ENCODE data around the gene PPP2R5D. TPM values are rescaled to one million over a fixed set of nuclear protein-coding genes. Genes with fewer than 3 reads are reported as not detected.

PPP2R5D gene
- total RNA-seq, 2 donors from 2014 or later = 57.5 to 59.1 TPM

DNA sequence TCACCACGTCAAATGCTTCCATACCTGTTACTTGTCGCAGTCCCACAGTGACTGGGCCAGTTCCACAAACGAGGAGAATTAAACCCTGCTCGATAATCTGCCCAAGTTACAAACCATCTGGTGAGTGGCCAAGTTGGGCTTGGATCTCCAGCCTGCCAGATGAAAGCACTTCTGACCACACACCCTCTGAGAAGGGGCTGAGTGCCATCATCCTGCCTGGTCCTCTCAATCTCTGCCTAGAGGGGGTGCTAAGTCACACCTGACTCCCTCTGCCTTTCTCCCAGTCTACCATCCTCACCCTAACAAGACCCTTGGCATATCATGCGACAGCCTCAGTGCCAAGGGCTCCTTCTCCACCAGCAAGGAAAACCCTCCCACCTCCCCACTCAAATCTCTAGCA, 52.8 kb downstream of the PPP2R5D start:
- H3K9me3 Mint-ChIP-seq = no peaks in the 10 kb centered on the region
- Histone ChIP-seq H3K4me1 (ENCODE audit: control insufficient read depth, insufficient read depth, low read length) (no peaks in the 10 kb centered on the region), H3K27me3 (ENCODE audit: control insufficient read depth, insufficient read depth, low read length, poor library complexity, severe bottlenecking) (no peaks in the 10 kb centered on the region), H3K9ac (ENCODE audit: extremely low read depth, low read length, poor library complexity, severe bottlenecking) (no peak overlapping the region), H3K4me3 (ENCODE audit: low read length) (no peak overlapping the region), H3K9me3 (ENCODE audit: control insufficient read depth, low read length) (no peaks in the 10 kb centered on the region), H3K27ac (ENCODE audit: low read depth, low read length) (no peak overlapping the region), H3K36me3 (ENCODE audit: control insufficient read depth, insufficient read depth, low read length) (peaks cover 66% of the 10 kb centered on the region)
- H3K4me3 Mint-ChIP-seq = no peak overlapping the region
- no peaks in the 10 kb centered on the region for H3K27me3 Mint-ChIP-seq (ENCODE audit: insufficient read depth)
- 82 to 100% methylated on average over 1 to 5 of the region's 5 CpGs for WGBS, 2 experiments (ENCODE audit: insufficient coverage in 1 of 2, insufficient read length in 1 of 2)
- H3K36me3 Mint-ChIP-seq (ENCODE audit: low read depth) = peaks cover 76% of the 10 kb centered on the region
- no peak for DNase-seq
- TF ChIP-seq, protein P1, sequence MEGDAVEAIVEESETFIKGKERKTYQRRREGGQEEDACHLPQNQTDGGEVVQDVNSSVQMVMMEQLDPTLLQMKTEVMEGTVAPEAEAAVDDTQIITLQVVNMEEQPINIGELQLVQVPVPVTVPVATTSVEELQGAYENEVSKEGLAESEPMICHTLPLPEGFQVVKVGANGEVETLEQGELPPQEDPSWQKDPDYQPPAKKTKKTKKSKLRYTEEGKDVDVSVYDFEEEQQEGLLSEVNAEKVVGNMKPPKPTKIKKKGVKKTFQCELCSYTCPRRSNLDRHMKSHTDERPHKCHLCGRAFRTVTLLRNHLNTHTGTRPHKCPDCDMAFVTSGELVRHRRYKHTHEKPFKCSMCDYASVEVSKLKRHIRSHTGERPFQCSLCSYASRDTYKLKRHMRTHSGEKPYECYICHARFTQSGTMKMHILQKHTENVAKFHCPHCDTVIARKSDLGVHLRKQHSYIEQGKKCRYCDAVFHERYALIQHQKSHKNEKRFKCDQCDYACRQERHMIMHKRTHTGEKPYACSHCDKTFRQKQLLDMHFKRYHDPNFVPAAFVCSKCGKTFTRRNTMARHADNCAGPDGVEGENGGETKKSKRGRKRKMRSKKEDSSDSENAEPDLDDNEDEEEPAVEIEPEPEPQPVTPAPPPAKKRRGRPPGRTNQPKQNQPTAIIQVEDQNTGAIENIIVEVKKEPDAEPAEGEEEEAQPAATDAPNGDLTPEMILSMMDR (conservative IDR thresholded peaks at IDR 0.05) = peak; percentile 47
- H3K27ac Mint-ChIP-seq = no peak overlapping the region
- H3K4me1 Mint-ChIP-seq = no peaks in the 10 kb centered on the region

DNA sequence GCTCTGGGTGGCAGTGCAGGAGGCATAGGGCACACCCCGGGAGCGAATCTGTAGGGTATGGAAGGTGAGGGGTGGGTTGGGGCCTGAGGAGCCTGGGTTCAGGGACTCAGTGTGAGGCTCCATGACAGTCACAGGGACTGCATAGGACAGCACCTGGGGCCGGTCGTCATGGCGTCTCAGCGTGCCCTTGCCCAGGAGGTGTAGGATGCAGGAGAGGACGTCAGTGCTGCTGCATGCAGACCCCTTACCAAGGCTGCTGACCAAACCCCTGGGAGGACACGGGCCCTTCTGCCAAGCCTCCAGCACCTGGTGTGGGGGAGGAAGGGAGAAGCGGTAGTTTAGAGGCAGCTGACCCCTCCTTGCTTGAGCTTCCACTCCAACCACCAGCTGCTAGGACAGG, 53.3 kb downstream of the PPP2R5D start:
- Histone ChIP-seq H3K9me3 (ENCODE audit: control insufficient read depth, low read length) (no peaks in the 10 kb centered on the region), H3K36me3 (ENCODE audit: control insufficient read depth, insufficient read depth, low read length) (peaks cover 66% of the 10 kb centered on the region), H3K4me1 (ENCODE audit: control insufficient read depth, insufficient read depth, low read length) (no peaks in the 10 kb centered on the region), H3K9ac (ENCODE audit: extremely low read depth, low read length, poor library complexity, severe bottlenecking) (no peak overlapping the region), H3K4me3 (ENCODE audit: low read length) (no peak overlapping the region), H3K27ac (ENCODE audit: low read depth, low read length) (no peak overlapping the region), H3K27me3 (ENCODE audit: control insufficient read depth, insufficient read depth, low read length, poor library complexity, severe bottlenecking) (no peaks in the 10 kb centered on the region)
- Mint-ChIP-seq H3K4me1 (no peaks in the 10 kb centered on the region), H3K36me3 (ENCODE audit: low read depth) (peaks cover 74% of the 10 kb centered on the region), H3K4me3 (no peak overlapping the region), H3K27me3 (ENCODE audit: insufficient read depth) (no peaks in the 10 kb centered on the region), H3K27ac (no peak overlapping the region), H3K9me3 (no peaks in the 10 kb centered on the region)
- no peak for DNase-seq
- TF ChIP-seq, protein P1 (conservative IDR thresholded peaks at IDR 0.05) = no peak
- WGBS, 2 experiments (ENCODE audit: insufficient coverage in 1 of 2, insufficient read length in 1 of 2) = 92 to 100% methylated on average over 7 to 8 of the region's 9 CpGs

DNA sequence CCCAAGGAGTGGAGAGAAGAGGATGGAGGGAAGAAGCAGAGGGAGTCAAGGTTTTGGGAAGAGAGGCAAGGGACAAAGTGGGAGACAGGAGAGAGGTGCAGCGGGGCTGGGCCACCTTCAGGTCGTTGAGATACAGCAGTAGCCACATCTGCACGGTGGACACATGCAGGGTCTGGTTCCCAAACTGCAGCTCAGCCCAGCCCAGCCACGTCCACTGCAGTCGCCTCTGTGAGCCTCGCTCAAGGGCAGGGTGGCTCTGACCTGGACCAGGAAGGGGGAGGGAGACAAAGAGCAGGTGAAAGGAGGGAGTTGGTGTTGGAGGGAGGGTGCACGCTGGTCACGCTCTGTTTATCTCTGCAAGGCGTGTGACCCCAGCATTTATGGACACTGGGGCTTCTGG, 54.4 kb downstream of the PPP2R5D start:
- H3K4me3 ChIP-seq (ENCODE audit: low read length) = no peak overlapping the region
- no peak overlapping the region for H3K27ac ChIP-seq (ENCODE audit: low read depth, low read length)
- Mint-ChIP-seq H3K4me3 (no peak overlapping the region), H3K27me3 (ENCODE audit: insufficient read depth) (no peaks in the 10 kb centered on the region), H3K36me3 (ENCODE audit: low read depth) (peaks cover 76% of the 10 kb centered on the region), H3K4me1 (no peaks in the 10 kb centered on the region), H3K9me3 (no peaks in the 10 kb centered on the region), H3K27ac (no peak overlapping the region)
- DNase-seq = no peak
- no peaks in the 10 kb centered on the region for H3K27me3 ChIP-seq (ENCODE audit: control insufficient read depth, insufficient read depth, low read length, poor library complexity, severe bottlenecking)
- peaks cover 67% of the 10 kb centered on the region for H3K36me3 ChIP-seq (ENCODE audit: control insufficient read depth, insufficient read depth, low read length)
- no peaks in the 10 kb centered on the region for H3K4me1 ChIP-seq (ENCODE audit: control insufficient read depth, insufficient read depth, low read length)
- WGBS, 2 experiments (ENCODE audit: insufficient coverage in 1 of 2, insufficient read length in 1 of 2) = 92 to 95% methylated on average over 8 to 9 of the region's 9 CpGs
- H3K9ac ChIP-seq (ENCODE audit: extremely low read depth, low read length, poor library complexity, severe bottlenecking) = no peak overlapping the region
- TF ChIP-seq, protein P1 (conservative IDR thresholded peaks at IDR 0.05) = no peak
- no peaks in the 10 kb centered on the region for H3K9me3 ChIP-seq (ENCODE audit: control insufficient read depth, low read length)

Measured in endodermal cell (in vitro differentiated cells).